Measurements from ENCODE around the gene PUS1. TPM values are rescaled to one million over a fixed set of nuclear protein-coding genes. Genes with fewer than 3 reads are reported as not detected.

PUS1 gene
- total RNA-seq, 1 experiment from 2014 or later, result 77.3 TPM

- intact Hi-C loops (cut with micrococcal nuclease), result no loop called here
- peaks cover 0 to 10% of the 10 kb centered on the region in 2 experiments; a peak in 2 of 4 replicates for H3K36me3 ChIP-seq (ENCODE audit: control insufficient read depth in 1 of 2, insufficient read depth in 2 of 2, low read length in 2 of 2)
- DNase-seq (ENCODE audit: low read depth, low spot score) (no peak), ATAC-seq (no peak)
- H3K9me2 ChIP-seq (ENCODE audit: insufficient read depth), result no peaks in the 10 kb centered on the region
- no TSS peak for BruUV-seq (replicated peaks)
- RAD21 ChIA-PET (ENCODE audit: low non-redundant PET in 1 of 2, low total read pairs in 2 of 2, uncharacterized antibody in 2 of 2, unreplicated experiment in 2 of 2), result no interaction called here
- no peak overlapping the region for H3K27ac ChIP-seq (ENCODE audit: low read depth, low read length)
- H3K4me1 ChIP-seq (ENCODE audit: control insufficient read depth in 1 of 2, insufficient read depth in 2 of 2, low read length in 2 of 2), result peaks cover 12 to 14% of the 10 kb centered on the region in 2 experiments
- no peaks in the 10 kb centered on the region for H3K79me2 ChIP-seq (ENCODE audit: insufficient read depth, low read length)
- POLR2A ChIA-PET, result no interaction called here
- no peaks in the 10 kb centered on the region for H3K27me3 ChIP-seq (ENCODE audit: insufficient read depth, low read length)
- H3K9me3 ChIP-seq (ENCODE audit: control insufficient read depth in 1 of 2, insufficient read depth in 1 of 2, low read depth in 1 of 2, low read length in 2 of 2), result no peaks in the 10 kb centered on the region
- no peak overlapping the region for H3K9ac ChIP-seq (ENCODE audit: low read length)
- CTCF ChIA-PET, result interaction anchor here (1.5 kb wide), 1 partner anchor 17 kb away, joined by 3 read pairs; no protein-coding TSS in a partner anchor
- no peaks in the 10 kb centered on the region for H4K20me1 ChIP-seq (ENCODE audit: insufficient read depth)
- no peak overlapping the region for H3K4me3 ChIP-seq (replicated peaks in 1 of 2; ENCODE audit: low read depth in 1 of 2, low read length in 2 of 2)
- no peak overlapping the region for H2AFZ ChIP-seq (ENCODE audit: low read depth, low read length, poor library complexity, severe bottlenecking)
- TF ChIP-seq REST (IDR thresholded peaks at IDR 0.05; ENCODE audit: low read depth) (no peak), POLR2AphosphoS5 (IDR thresholded peaks at IDR 0.05; ENCODE audit: low read depth, low read length) (no peak), TCF7L2 (IDR thresholded peaks at IDR 0.05; ENCODE audit: borderline replicate concordance, extremely low read depth, insufficient read depth, insufficient read length) (no peak), SP1 (IDR thresholded peaks at IDR 0.05; ENCODE audit: low read depth) (no peak), RAD21 (IDR thresholded peaks at IDR 0.05; ENCODE audit: low read depth) (no peak), EGR1 (IDR thresholded peaks at IDR 0.05; ENCODE audit: low read depth) (no peak), EZH2phosphoT487 (IDR thresholded peaks at IDR 0.05; ENCODE audit: borderline replicate concordance) (no peak), ELF1 (IDR thresholded peaks at IDR 0.05; ENCODE audit: borderline replicate concordance, low read depth) (no peak), ATF3 (IDR thresholded peaks at IDR 0.05) (no peak), CTCF (IDR thresholded peaks at IDR 0.05 in 2 of 3, conservative IDR thresholded peaks at IDR 0.05 in 1 of 3; ENCODE audit: borderline replicate concordance in 1 of 3, insufficient read depth in 1 of 3, low read depth in 2 of 3, low read length in 2 of 3) (no peak), YY1 (IDR thresholded peaks at IDR 0.05; ENCODE audit: extremely low read depth, insufficient replicate concordance, low read depth, low read length) (no peak), SIN3A (IDR thresholded peaks at IDR 0.05; ENCODE audit: low read depth) (no peak), POLR2A (IDR thresholded peaks at IDR 0.05; ENCODE audit: borderline replicate concordance, extremely low read depth, insufficient read depth, insufficient read length) (no peak), ZBTB33 (IDR thresholded peaks at IDR 0.05; ENCODE audit: extremely low read depth, insufficient replicate concordance, low read length) (no peak), ZFX (IDR thresholded peaks at IDR 0.05) (no peak), FOSL1 (IDR thresholded peaks at IDR 0.05; ENCODE audit: low read depth) (no peak), JUND (IDR thresholded peaks at IDR 0.05) (no peak), EZH2 (IDR thresholded peaks at IDR 0.05) (no peak), CBX3 (IDR thresholded peaks at IDR 0.05; ENCODE audit: low read depth) (no peak)
- H3K4me2 ChIP-seq (ENCODE audit: low read length), result no peak overlapping the region
These were observed 17.9 kb upstream of the PUS1 start for GRCh38 chr12:131911028-131911650.

Measured in HCT116 (cell line).